Stomach (tissue), 4 donors: ENCODE measurements around the gene TTR.

Source experiments
- CTCF ChIP-seq, 7 experiments: fragments of 450-650 bp in 4 of 7; fragments of 200-600 bp in 3 of 7; sonication (generic) in 3 of 7; IDR thresholded peaks; one replicate each; pipeline ENCODE4 v1.5.1; 2016 to 2019; ENCODE audit warnings: antibody characterized with exemption in 7 of 7, control low read depth in 2 of 7, mild to moderate bottlenecking in 1 of 7
- EP300 ChIP-seq: sonication (generic); formaldehyde crosslinking; IDR thresholded peaks from one replicate; pipeline ENCODE4 v1.6.1; 2017; ENCODE audit warnings: antibody characterized with exemption

- TF ChIP-seq CTCF (IDR thresholded peaks at IDR 0.05) (no peak), EP300 (no peak)
Measured at GRCh38 chr18:31643003-31643402, 51.3 kb downstream of the TTR start.
